ENCODE data around the gene NDUFA5.

NDUFA5 gene

GRCh38 chr7:123573341-123573740, 15.7 kb upstream of the NDUFA5 start:
- no peak for TF ChIP-seq CTCF (IDR thresholded peaks at IDR 0.05)

GRCh38 chr7:123571684-123572083, 14.1 kb upstream of the NDUFA5 start:
- TF ChIP-seq CTCF (IDR thresholded peaks at IDR 0.05), result no peak

- no peak for TF ChIP-seq CTCF (IDR thresholded peaks at IDR 0.05)
These were observed 13.6 kb upstream of the NDUFA5 start for GRCh38 chr7:123571187-123571586.

- no peak for TF ChIP-seq CTCF (IDR thresholded peaks at IDR 0.05)
These were observed 13.0 kb upstream of the NDUFA5 start for GRCh38 chr7:123570390-123571182.

GRCh38 chr7:123569352-123570010, 11.9 kb upstream of the NDUFA5 start:
- TF ChIP-seq CTCF (IDR thresholded peaks at IDR 0.05), result no peak

GRCh38 chr7:123562121-123562520, 4.5 kb upstream of the NDUFA5 start:
- no peak for TF ChIP-seq CTCF (IDR thresholded peaks at IDR 0.05)

GRCh38 chr7:123558289-123558874, 764 bp upstream of the NDUFA5 start:
- TF ChIP-seq CTCF (IDR thresholded peaks at IDR 0.05), result no peak

All from LNCAP (cell line).